HCT116 (cell line): Measurements from ENCODE around the gene DUSP28. TPM values are rescaled to one million over a fixed set of nuclear protein-coding genes. Genes with fewer than 3 reads are reported as not detected.

Experiments
- ATAC-seq: fragments of 200-7000 bp; cut with Tn5 transposase; 2 replicates; pipeline ENCODE4 v1.9.1; 2020; ENCODE audit warnings: mild to moderate bottlenecking, moderate library complexity
- BruUV-seq: library from RNA; stranded (reverse); fragments of 400-500 nt; replicated peaks from 2 replicates; lab custom pipeline; 2021; lab: Mats Ljungman, UMichigan
- CTCF ChIA-PET: fragments of 300-600 bp; sonication (Branson Sonifier 250); formaldehyde crosslinking; loops from one replicate; lab custom pipeline; 2021; ENCODE audit warnings: antibody characterized with exemption; lab: Charles Lee
- POLR2A ChIA-PET: fragments of 300-600, 350-600 bp; sonication (Branson Sonifier 250); formaldehyde crosslinking; loops from one replicate; lab custom pipeline; 2021; ENCODE audit warnings: antibody characterized with exemption; lab: Charles Lee
- RAD21 ChIA-PET, 2 experiments: fragments of 300-600 bp; sonication (Branson Sonifier 250); formaldehyde crosslinking; loops; one replicate each; lab custom pipeline; 2023; ENCODE audit warnings: low total read pairs in 2 of 2; ENCODE audit not compliant: uncharacterized antibody in 2 of 2, unreplicated experiment in 2 of 2, low non-redundant PET in 1 of 2; lab: Charles Lee
- DNase-seq: peaks from one replicate; pipeline ENCODE4 v3.0.0-alpha.2; 2010; ENCODE audit warnings: low read depth, low spot score
- H2AFZ ChIP-seq: fragments of 200-600 bp; shearing (Covaris generic), sonication (generic); 2 replicates; pipeline ENCODE4 v1.6.1; 2017; ENCODE audit warnings: low read depth, mixed run types, mixed read lengths, antibody characterized with exemption, low read length; ENCODE audit not compliant: poor library complexity, severe bottlenecking
- H3K27ac ChIP-seq: 2 replicates; pipeline ENCODE4 v1.5.1; 2012; ENCODE audit warnings: low read depth, low read length
- H3K27me3 ChIP-seq: fragments of 200-600 bp; sonication (generic); 2 replicates; pipeline ENCODE4 v1.6.1; 2016; ENCODE audit warnings: mixed run types, low read length, mixed read lengths; ENCODE audit not compliant: insufficient read depth
- H3K36me3 ChIP-seq, 2 experiments: fragments of 200-500 bp in 1 of 2; fragments of 200-600 bp in 1 of 2; sonication (Bioruptor generic) in 1 of 2; sonication (generic) in 1 of 2; 2 replicates each; pipeline versions ENCODE4 v1.5.1 to v1.6.1; 2014 to 2016; ENCODE audit warnings: low read length in 2 of 2, inconsistent platforms in 1 of 2, mixed read lengths in 1 of 2, mixed run types in 1 of 2; ENCODE audit not compliant: insufficient read depth in 2 of 2, control insufficient read depth in 1 of 2
- H3K4me1 ChIP-seq, 2 experiments: fragments of 200-600 bp in 1 of 2; sonication (generic) in 1 of 2; 2 replicates each; pipeline versions ENCODE4 v1.5.1 to v1.6.1; 2012 to 2017; ENCODE audit warnings: low read length in 2 of 2, inconsistent platforms in 1 of 2, mild to moderate bottlenecking in 1 of 2, mixed read lengths in 1 of 2, mixed run types in 1 of 2, moderate library complexity in 1 of 2; ENCODE audit not compliant: insufficient read depth in 2 of 2, control insufficient read depth in 1 of 2
- H3K4me2 ChIP-seq: fragments of 200-600 bp; sonication (generic); 2 replicates; pipeline ENCODE4 v1.6.1; 2017; ENCODE audit warnings: mixed run types, low read length, mixed read lengths
- H3K4me3 ChIP-seq, 2 experiments: fragments of 200-600 bp in 1 of 2; sonication (generic) in 1 of 2; replicated peaks in 1 of 2; 2 replicates each; pipeline ENCODE4 v1.5.1; 2011 to 2016; ENCODE audit warnings: low read length in 2 of 2, control low read depth in 1 of 2, low read depth in 1 of 2, mild to moderate bottlenecking in 1 of 2, mixed read lengths in 1 of 2, mixed run types in 1 of 2
- H3K79me2 ChIP-seq: fragments of 200-600 bp; sonication (generic); 2 replicates; pipeline ENCODE4 v1.6.1; 2017; ENCODE audit warnings: mild to moderate bottlenecking, mixed run types, low read length, moderate library complexity, mixed read lengths; ENCODE audit not compliant: insufficient read depth
- H3K9ac ChIP-seq: fragments of 200-600 bp; sonication (generic); 2 replicates; pipeline ENCODE4 v1.6.1; 2016; ENCODE audit warnings: low read length, mixed read lengths
- H3K9me2 ChIP-seq: fragments of 200-600 bp; sonication (generic), shearing (Covaris generic); 2 replicates; pipeline ENCODE4 v1.6.1; 2017; ENCODE audit warnings: mixed run types, mild to moderate bottlenecking, moderate library complexity; ENCODE audit not compliant: insufficient read depth
- H3K9me3 ChIP-seq, 2 experiments: fragments of 200-500 bp in 1 of 2; fragments of 200-600 bp in 1 of 2; sonication (Bioruptor generic) in 1 of 2; sonication (generic) in 1 of 2; 2 replicates each; pipeline ENCODE4 v1.6.1; 2014 to 2017; ENCODE audit warnings: low read length in 2 of 2, mixed read lengths in 2 of 2, inconsistent platforms in 1 of 2, low read depth in 1 of 2, mild to moderate bottlenecking in 1 of 2, mixed run types in 1 of 2, moderate library complexity in 1 of 2; ENCODE audit not compliant: control insufficient read depth in 1 of 2, insufficient read depth in 1 of 2
- H4K20me1 ChIP-seq: fragments of 200-600 bp; sonication (generic), shearing (Covaris generic); 2 replicates; pipeline ENCODE4 v1.6.1; 2017; ENCODE audit warnings: mixed run types, mild to moderate bottlenecking, moderate library complexity; ENCODE audit not compliant: insufficient read depth
- EGR1 ChIP-seq: IDR thresholded peaks from 2 replicates; pipeline ENCODE4 v1.6.1; 2012; ENCODE audit warnings: low read depth
- ELF1 ChIP-seq: IDR thresholded peaks from 2 replicates; pipeline ENCODE4 v1.6.1; 2012; ENCODE audit warnings: low read depth, borderline replicate concordance
- EZH2phosphoT487 ChIP-seq: fragments of 200-600 bp; IDR thresholded peaks from 2 replicates; pipeline ENCODE4 v1.6.1; 2018; ENCODE audit warnings: antibody characterized with exemption, borderline replicate concordance
- FOSL1 ChIP-seq: IDR thresholded peaks from 2 replicates; pipeline ENCODE4 v1.6.1; 2012; ENCODE audit warnings: low read depth
- POLR2A ChIP-seq: IDR thresholded peaks from 2 replicates; pipeline ENCODE4 v1.7.0; 2011; ENCODE audit warnings: borderline replicate concordance; ENCODE audit not compliant: insufficient read depth, insufficient read length; ENCODE audit errors: extremely low read depth
- POLR2AphosphoS5 ChIP-seq: IDR thresholded peaks from 2 replicates; pipeline ENCODE4 v1.6.1; 2011; ENCODE audit warnings: mild to moderate bottlenecking, low read depth, low read length, moderate library complexity
- SP1 ChIP-seq: IDR thresholded peaks from 2 replicates; pipeline ENCODE4 v1.6.1; 2012; ENCODE audit warnings: low read depth
- SRF ChIP-seq: IDR thresholded peaks from 2 replicates; pipeline ENCODE4 v1.6.1; 2012; ENCODE audit warnings: low read depth
- ZBTB33 ChIP-seq: IDR thresholded peaks from 2 replicates; pipeline ENCODE4 v1.6.1; 2011; ENCODE audit warnings: mild to moderate bottlenecking, low read length, moderate library complexity; ENCODE audit not compliant: insufficient replicate concordance; ENCODE audit errors: extremely low read depth
- intact Hi-C: fragments of 100-400 bp; cut with micrococcal nuclease; formaldehyde crosslinking; loops from 2 replicates; pipeline ENCODE4 v1.10.0; 2022
- total RNA-seq: library from RNA; stranded (reverse); gene quantifications from one replicate; pipeline ENCODE4 v1.2.1, GENCODE V29; 2021; ENCODE audit not compliant: unreplicated experiment

Gene DUSP28
- total RNA-seq, 1 experiment from 2014 or later: 5.6 TPM

- no peak for ATAC-seq
- Histone ChIP-seq H3K4me2 (peak overlapping the region; percentile 80), H3K9ac (peak overlapping the region; percentile 94), H4K20me1 (no peaks in the 10 kb centered on the region), H3K27ac (peak overlapping the region; percentile 98), H3K79me2 (peaks cover 56% of the 10 kb centered on the region), H3K27me3 (no peaks in the 10 kb centered on the region), H3K4me3 (peak overlapping the region; percentile 67 to 69), H3K36me3 (peaks cover 0 to 7% of the 10 kb centered on the region in 2 experiments; a peak in 1 of 4 replicates), H3K9me3 (no peaks in the 10 kb centered on the region), H3K4me1 (peaks cover 21 to 39% of the 10 kb centered on the region in 2 experiments), H2AFZ (no peak overlapping the region), H3K9me2 (no peaks in the 10 kb centered on the region)
- ChIA-PET POLR2A (no interaction called here), CTCF (interaction anchor here (1.1 kb wide), 1 partner anchor 21 kb away, joined by 3 read pairs; no protein-coding TSS in a partner anchor), RAD21 (no interaction called here)
- BruUV-seq: no TSS peak
- DNase-seq: no peak
- intact Hi-C loops: no loop called here
- TF ChIP-seq SP1 (no peak), FOSL1 (no peak), POLR2AphosphoS5 (no peak), EGR1 (no peak), SRF (no peak), EZH2phosphoT487 (no peak), POLR2A (no peak), ELF1 (no peak), ZBTB33 (no peak)
Measured at GRCh38 chr2:240559286-240559685, 871 bp upstream of the DUSP28 start.
